A673 (cell line): ENCODE results near the gene MPPED2.

ENCODE experiments used
- EZH2 ChIP-seq: fragments of 200-600 bp; sonication (generic); IDR thresholded peaks from 2 replicates; pipeline ENCODE4 v1.6.1; 2017; ENCODE audit warnings: borderline replicate concordance, low read depth, mild to moderate bottlenecking, mixed read lengths, antibody characterized with exemption, low read length; ENCODE audit not compliant: poor library complexity, severe bottlenecking
- TF ChIP-seq, protein P1 (sequence below): fragments of 300-800, 200-600 bp; sonication (generic); conservative IDR thresholded peaks from 2 replicates; pipeline ENCODE4 v1.5.1; 2017; ENCODE audit warnings: low read depth, mild to moderate bottlenecking, antibody characterized with exemption, low read length, moderate library complexity, mixed read lengths

DNA sequence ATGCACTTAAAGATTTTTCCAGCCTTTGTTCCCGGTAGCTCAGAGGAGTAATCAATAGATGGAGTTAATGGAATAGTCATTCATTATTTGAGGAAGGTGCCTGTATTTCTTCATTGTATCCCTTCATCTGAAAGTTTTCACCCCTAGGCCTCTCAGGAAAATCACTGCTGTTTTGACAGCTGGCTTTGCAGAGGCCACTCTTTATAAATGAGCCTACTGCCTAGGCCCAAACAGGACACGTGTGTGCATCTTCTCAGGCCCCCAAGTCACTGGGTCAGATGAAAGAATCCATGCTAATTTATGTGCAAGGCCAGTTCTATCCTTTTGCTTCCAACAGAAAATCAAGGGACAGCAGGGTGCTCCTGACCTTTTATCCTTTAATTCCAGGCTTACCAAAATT is 76.8 kb downstream of the MPPED2 start:
- TF ChIP-seq, protein P1, sequence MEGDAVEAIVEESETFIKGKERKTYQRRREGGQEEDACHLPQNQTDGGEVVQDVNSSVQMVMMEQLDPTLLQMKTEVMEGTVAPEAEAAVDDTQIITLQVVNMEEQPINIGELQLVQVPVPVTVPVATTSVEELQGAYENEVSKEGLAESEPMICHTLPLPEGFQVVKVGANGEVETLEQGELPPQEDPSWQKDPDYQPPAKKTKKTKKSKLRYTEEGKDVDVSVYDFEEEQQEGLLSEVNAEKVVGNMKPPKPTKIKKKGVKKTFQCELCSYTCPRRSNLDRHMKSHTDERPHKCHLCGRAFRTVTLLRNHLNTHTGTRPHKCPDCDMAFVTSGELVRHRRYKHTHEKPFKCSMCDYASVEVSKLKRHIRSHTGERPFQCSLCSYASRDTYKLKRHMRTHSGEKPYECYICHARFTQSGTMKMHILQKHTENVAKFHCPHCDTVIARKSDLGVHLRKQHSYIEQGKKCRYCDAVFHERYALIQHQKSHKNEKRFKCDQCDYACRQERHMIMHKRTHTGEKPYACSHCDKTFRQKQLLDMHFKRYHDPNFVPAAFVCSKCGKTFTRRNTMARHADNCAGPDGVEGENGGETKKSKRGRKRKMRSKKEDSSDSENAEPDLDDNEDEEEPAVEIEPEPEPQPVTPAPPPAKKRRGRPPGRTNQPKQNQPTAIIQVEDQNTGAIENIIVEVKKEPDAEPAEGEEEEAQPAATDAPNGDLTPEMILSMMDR = no peak
- no peak for TF ChIP-seq EZH2
